ENCODE data around the gene DNAH9.

Gene DNAH9

GRCh38 chr17:11896199-11896598 is 297.9 kb downstream of the DNAH9 start:
- no peak for TF ChIP-seq CTCF (IDR thresholded peaks at IDR 0.05; ENCODE audit: insufficient read depth, missing control alignments)
- no peak for FAIRE-seq
- DNase-seq (ENCODE audit: insufficient read length, low spot score): no peak

- TF ChIP-seq CTCF (IDR thresholded peaks at IDR 0.05; ENCODE audit: insufficient read depth, missing control alignments): no peak
- DNase-seq (ENCODE audit: insufficient read length, low spot score) (no peak), FAIRE-seq (no peak)
Measured at GRCh38 chr17:11898526-11899235, 300.4 kb downstream of the DNAH9 start.

DNA sequence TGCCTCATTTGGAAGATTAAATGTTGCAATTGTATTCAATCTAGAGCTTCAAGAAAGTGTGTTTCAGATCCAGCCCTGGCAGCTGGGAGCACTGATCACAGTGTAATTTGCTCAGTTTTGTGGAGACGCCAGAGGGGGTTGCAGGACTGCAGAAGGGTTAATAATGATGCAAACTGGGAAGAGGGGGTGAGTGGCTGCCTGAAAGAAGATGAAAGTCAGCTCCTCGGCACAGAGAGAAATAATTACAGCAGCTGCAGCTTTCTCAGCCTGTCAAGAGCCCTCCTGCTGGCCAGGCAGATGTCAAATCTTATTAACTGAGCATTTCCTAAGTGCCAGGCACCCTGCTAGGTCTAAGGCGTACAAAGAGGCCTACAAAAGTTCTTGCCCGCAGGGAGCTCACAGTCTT is 301.3 kb downstream of the DNAH9 start:
- FAIRE-seq: no peak
- DNase-seq (ENCODE audit: insufficient read length, low spot score): peak; percentile 24

GRCh38 chr17:11900041-11900476 is 301.8 kb downstream of the DNAH9 start:
- no peak for TF ChIP-seq CTCF (IDR thresholded peaks at IDR 0.05; ENCODE audit: insufficient read depth, missing control alignments)
- DNase-seq (ENCODE audit: insufficient read length, low spot score): no peak
- FAIRE-seq: no peak

More for the DNA sequence above, 301.3 kb downstream of the DNAH9 start:
- TF ChIP-seq CTCF (IDR thresholded peaks at IDR 0.05; ENCODE audit: insufficient read depth, missing control alignments): peak; percentile 33

DNA sequence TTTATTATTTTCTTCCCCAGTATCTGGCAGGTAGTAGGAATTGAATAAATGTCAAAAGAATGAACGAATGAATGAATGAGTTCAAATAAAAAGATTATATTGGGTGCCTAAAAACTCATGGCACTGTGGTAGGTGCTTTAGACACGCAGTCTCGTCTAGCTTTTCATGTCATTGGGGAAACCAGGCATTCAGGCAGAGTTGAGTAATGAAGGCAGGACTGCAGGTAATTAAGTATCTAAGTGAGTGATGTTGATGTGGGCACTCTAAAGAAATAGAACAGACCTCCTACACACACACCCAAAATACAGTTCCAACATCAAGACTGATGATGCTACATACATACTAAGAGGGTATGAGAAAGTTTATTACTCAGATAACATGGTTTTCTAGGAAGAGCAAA is 302.4 kb downstream of the DNAH9 start:
- no peak for TF ChIP-seq CTCF (IDR thresholded peaks at IDR 0.05; ENCODE audit: insufficient read depth, missing control alignments)
- no peak for FAIRE-seq
- DNase-seq (ENCODE audit: insufficient read length, low spot score): no peak

DNA sequence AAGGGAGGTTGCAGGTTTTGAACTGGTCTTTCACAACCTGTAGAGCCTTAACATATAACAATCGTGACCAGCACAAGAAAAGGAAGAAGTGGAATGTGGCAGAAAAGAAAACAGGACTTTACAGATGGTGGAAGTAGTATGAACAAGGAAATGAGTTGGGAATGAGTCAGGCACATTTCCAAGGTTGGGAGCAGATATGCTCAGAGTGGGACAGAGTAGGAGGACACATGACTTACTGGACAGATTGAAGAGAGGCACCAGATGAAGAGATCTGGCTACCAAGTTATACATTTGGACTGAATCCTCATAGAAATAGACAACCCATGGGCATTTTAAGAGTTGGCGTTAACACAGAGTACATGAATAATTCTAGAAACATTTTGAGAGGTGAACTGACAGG is 303.7 kb downstream of the DNAH9 start:
- FAIRE-seq: no peak
- TF ChIP-seq CTCF (IDR thresholded peaks at IDR 0.05; ENCODE audit: insufficient read depth, missing control alignments): no peak
- DNase-seq (ENCODE audit: insufficient read length, low spot score): no peak

- no peak for TF ChIP-seq CTCF (IDR thresholded peaks at IDR 0.05; ENCODE audit: insufficient read depth, missing control alignments)
- no peak for FAIRE-seq
- DNase-seq (ENCODE audit: insufficient read length, low spot score): no peak
Measured at GRCh38 chr17:11908711-11909146, 310.5 kb downstream of the DNAH9 start.
